ENCODE data around the gene ICAM3. TPM values are rescaled to one million over a fixed set of nuclear protein-coding genes. Genes with fewer than 3 reads are reported as not detected.

Gene ICAM3
- total RNA-seq, 1 donor, result 3.6 TPM

DNA sequence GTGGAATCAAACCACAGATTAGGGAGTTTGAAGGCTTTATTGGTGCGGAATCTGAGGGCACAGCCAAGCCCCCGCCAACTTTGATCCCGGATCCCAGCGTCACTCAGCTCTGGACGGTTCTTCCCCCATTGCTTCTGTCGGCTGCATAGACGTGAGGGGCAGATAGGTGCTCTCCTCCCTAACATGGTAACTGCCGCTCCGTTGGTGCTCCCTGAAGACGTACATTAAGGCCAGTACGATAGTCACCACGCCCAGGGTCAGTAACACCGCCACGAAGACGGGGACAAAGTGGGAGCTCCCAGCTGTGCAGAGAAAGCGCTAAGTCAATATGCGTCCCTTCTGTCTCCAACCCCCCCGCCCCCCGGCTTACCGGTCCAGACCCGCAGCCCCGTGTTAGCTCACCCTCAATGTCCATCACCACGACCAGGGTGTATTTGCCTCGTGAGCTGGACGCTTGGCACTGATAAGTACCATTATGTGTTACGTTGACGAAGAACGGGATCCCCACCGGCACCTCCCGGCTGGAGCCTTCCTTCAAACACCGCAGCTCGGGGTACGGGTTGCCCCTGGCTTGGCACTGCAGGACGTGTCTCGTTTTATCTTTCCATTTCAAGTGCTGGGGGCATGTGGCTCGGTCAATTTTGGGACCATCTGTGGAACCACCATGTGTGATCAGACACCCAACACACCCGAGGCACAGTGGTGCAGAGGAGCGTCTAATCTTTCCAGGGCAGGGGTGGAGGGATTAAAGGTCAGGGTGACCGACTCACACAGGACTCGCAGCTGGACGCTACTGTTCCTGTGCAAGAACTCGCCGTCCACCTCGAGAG lies 5.5 kb downstream of the ICAM3 start:
- TF ChIP-seq, protein P1, sequence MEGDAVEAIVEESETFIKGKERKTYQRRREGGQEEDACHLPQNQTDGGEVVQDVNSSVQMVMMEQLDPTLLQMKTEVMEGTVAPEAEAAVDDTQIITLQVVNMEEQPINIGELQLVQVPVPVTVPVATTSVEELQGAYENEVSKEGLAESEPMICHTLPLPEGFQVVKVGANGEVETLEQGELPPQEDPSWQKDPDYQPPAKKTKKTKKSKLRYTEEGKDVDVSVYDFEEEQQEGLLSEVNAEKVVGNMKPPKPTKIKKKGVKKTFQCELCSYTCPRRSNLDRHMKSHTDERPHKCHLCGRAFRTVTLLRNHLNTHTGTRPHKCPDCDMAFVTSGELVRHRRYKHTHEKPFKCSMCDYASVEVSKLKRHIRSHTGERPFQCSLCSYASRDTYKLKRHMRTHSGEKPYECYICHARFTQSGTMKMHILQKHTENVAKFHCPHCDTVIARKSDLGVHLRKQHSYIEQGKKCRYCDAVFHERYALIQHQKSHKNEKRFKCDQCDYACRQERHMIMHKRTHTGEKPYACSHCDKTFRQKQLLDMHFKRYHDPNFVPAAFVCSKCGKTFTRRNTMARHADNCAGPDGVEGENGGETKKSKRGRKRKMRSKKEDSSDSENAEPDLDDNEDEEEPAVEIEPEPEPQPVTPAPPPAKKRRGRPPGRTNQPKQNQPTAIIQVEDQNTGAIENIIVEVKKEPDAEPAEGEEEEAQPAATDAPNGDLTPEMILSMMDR (IDR thresholded peaks at IDR 0.05; ENCODE audit: extremely low read depth, low read depth, low read length), result no peak
- H3K9me3 ChIP-seq (ENCODE audit: low read depth, low read length), result no peaks in the 10 kb centered on the region
- H4K20me1 ChIP-seq (ENCODE audit: insufficient read depth, low read length), result peaks cover 26% of the 10 kb centered on the region
- H2AFZ ChIP-seq (ENCODE audit: low read length), result peak overlapping the region; percentile 96
- peaks cover 42% of the 10 kb centered on the region for H3K79me2 ChIP-seq (ENCODE audit: insufficient read depth, low read length)
- H3K27ac ChIP-seq (ENCODE audit: low read depth, low read length), result peak overlapping the region; percentile 96
- peaks cover 15% of the 10 kb centered on the region for H3K36me3 ChIP-seq (ENCODE audit: insufficient read depth, low read length)
- peak overlapping the region; percentile 99 for H3K4me3 ChIP-seq (ENCODE audit: insufficient read depth, low read length)
- peak overlapping the region; percentile 99 for H3K4me2 ChIP-seq (ENCODE audit: insufficient read depth, low read length)
- no peaks in the 10 kb centered on the region for H3K27me3 ChIP-seq (ENCODE audit: insufficient read depth, low read length)
- H3K4me1 ChIP-seq (ENCODE audit: insufficient read depth, low read length), result peaks cover 22% of the 10 kb centered on the region
- peak; percentile 74 for DNase-seq (ENCODE audit: insufficient read length, low spot score, missing footprints)

DNA sequence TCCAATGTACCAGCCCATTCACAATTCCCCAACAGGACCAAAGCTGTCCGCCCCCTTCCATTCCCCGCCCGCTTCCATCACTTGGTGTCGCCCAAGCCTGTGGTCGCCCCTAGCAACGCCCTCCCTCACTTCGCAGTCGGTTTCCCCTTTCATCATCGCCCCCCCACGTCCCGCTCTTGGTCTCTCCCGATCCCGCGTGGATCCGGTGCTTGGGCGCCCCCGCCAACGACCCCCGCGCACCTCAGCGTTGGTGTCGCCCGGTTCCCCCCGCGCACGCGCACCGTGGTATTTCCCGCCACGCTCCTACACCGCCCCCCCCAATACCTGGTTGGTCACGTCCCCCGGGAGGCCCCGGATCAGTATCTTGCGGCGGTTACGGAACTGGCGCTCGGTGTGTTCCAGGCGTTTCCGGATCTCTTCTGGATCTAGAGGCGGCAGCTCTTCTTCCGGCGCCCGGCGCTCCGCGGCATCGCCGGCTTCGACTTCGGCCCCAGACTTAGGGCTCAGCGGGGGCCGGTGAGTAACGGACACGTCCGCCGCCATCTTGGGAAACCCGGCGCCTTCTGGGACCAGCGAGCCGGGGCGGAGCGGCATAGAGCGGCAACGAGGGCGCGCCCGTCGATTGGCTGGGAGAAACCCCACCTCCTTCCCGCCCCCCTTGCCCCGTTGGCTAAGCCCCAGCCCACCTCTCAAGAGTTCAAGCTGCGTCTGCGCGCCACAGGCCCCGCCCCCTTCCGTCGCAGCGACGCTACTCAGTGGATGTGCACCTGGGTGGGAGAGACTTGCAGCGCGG lies 6.3 kb downstream of the ICAM3 start, which contains the start of gene RAVER1:
Gene RAVER1 (minus strand): TSS at position 565 of the 793 bp plus-strand sequence. CDS start 22 bp downstream, at position 543.
- H3K4me2 ChIP-seq (ENCODE audit: insufficient read depth, low read length), result peak within 1 kb of the TSS; percentile 99
- H4K20me1 ChIP-seq (ENCODE audit: insufficient read depth, low read length), result peaks cover 31% of the 10 kb centered on the region
- peaks cover 22% of the 10 kb centered on the region for H3K4me1 ChIP-seq (ENCODE audit: insufficient read depth, low read length)
- peak within 1 kb of the TSS; percentile 96 for H3K27ac ChIP-seq (ENCODE audit: low read depth, low read length)
- H3K4me3 ChIP-seq (ENCODE audit: insufficient read depth, low read length), result peak within 1 kb of the TSS; percentile 99
- no peaks in the 10 kb centered on the region for H3K27me3 ChIP-seq (ENCODE audit: insufficient read depth, low read length)
- no peaks in the 10 kb centered on the region for H3K9me3 ChIP-seq (ENCODE audit: low read depth, low read length)
- peak; percentile 99 for DNase-seq (ENCODE audit: insufficient read length, low spot score, missing footprints)
- TF ChIP-seq, protein P1 (IDR thresholded peaks at IDR 0.05; ENCODE audit: extremely low read depth, low read depth, low read length), result no peak
- H3K79me2 ChIP-seq (ENCODE audit: insufficient read depth, low read length), result peaks cover 42% of the 10 kb centered on the region
- H3K36me3 ChIP-seq (ENCODE audit: insufficient read depth, low read length), result peaks cover 22% of the 10 kb centered on the region
- H2AFZ ChIP-seq (ENCODE audit: low read length), result peak within 1 kb of the TSS; percentile 96

DNA sequence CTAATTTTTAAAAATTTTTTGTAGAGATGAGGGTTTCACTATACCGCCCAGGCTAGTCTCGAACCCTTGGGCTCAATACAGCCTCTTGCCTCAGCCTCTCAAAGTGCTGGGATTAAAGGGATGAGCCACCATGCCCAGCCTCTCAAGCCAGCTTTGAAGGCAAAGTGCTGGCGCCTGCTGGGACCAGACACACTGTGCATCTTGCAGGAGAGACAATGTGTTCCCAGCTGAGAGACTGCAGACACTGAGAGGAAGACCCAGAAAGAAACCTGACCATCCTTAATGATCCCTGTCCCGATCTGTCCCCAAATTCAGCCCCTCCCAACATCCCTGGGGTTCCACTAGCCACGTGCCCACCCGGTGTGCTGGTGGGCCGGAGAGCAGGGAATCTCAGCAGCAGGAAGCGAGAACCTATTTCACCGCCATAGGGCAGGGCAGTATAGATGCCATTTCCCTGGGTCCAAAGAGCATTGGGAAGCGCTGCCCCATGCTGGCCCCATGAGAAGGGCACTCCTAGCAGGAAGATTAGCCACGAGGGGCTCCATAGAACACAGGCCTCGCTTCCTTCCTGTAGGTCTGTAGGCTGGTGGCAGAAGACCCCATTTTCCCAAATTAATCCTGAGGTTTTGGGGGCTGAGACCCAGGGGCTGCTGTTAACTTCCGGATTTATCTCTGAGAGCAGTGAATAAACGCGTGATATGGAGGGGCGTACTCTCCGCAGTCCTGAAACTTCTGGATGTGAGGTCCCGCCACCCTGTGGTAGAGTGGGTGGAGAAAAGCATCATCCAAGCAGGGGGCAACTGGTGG lies 7.1 kb downstream of the ICAM3 start:
- H3K27ac ChIP-seq (ENCODE audit: low read depth, low read length), result peak overlapping the region; percentile 96
- TF ChIP-seq, protein P1 (IDR thresholded peaks at IDR 0.05; ENCODE audit: extremely low read depth, low read depth, low read length), result peak; percentile 15
- H3K4me3 ChIP-seq (ENCODE audit: insufficient read depth, low read length), result peak overlapping the region; percentile 99
- no peaks in the 10 kb centered on the region for H3K27me3 ChIP-seq (ENCODE audit: insufficient read depth, low read length)
- H3K4me1 ChIP-seq (ENCODE audit: insufficient read depth, low read length), result peaks cover 22% of the 10 kb centered on the region
- DNase-seq (ENCODE audit: insufficient read length, low spot score, missing footprints), result peak; percentile 86
- H3K4me2 ChIP-seq (ENCODE audit: insufficient read depth, low read length), result peak overlapping the region; percentile 99
- peaks cover 50% of the 10 kb centered on the region for H3K79me2 ChIP-seq (ENCODE audit: insufficient read depth, low read length)
- peak overlapping the region; percentile 96 for H2AFZ ChIP-seq (ENCODE audit: low read length)
- H3K36me3 ChIP-seq (ENCODE audit: insufficient read depth, low read length), result peaks cover 30% of the 10 kb centered on the region
- peaks cover 36% of the 10 kb centered on the region for H4K20me1 ChIP-seq (ENCODE audit: insufficient read depth, low read length)
- H3K9me3 ChIP-seq (ENCODE audit: low read depth, low read length), result no peaks in the 10 kb centered on the region

All from osteoblast (primary cell).